Cardiac atrium fibroblast (primary cell): ENCODE results near the gene BUB1. TPM values are rescaled to one million over a fixed set of nuclear protein-coding genes. Genes with fewer than 3 reads are reported as not detected.

Experiments used
- total RNA-seq: library from RNA; depleted of rRNA; stranded (reverse); fragments of >200 nt; gene quantifications from 2 replicates; pipeline ENCODE4 v1.2.3, GENCODE V29; 2015

Gene BUB1
- 5.8 and 11.2 TPM in 2 replicates for total RNA-seq

DNA sequence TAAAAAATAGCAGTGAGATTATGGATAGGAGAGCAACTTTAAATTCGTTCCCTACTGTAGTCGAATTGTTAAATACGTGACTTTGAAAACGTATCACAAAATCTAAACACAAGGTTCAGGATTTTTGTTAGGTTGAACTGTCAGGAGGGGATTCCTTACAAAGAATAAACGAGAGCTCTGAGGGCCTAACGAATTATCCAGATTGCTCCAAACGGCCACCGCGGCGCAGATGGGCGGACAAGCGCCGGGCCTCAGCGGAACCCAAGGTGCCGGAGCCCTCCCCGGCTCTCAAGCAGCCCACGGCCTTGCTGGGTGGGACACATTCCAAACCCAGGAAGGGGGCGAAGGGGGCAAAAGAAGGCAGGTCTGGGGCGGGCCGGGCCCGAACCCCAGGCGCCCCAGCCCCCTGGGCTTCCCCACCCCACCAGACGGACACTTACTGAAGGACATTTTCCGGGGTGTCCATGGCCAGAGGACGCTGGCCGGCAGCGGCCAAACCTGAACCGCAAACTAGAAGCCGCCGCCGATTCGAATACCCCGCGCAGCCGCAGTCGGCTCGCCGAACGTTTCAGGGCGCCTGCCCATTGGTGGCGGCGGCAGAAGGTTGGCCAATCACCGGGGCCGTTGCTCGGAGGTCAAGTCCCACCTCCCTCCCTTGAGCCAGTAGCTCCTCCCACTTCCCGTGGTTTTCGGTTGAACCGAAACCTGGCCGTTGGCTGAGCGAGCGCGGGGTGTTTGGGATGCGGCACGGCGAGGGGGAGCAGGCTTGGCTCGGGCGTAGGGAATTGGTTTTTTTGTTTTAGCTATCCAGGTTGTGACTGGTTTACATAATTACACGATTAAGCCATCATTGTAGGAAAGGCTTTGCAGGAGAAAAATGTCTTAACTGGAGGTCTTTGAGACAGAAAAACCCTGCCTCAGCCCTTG is at the start of gene BUB1:
Gene BUB1, minus strand, starts transcription at position 534 of the 927 bp plus-strand sequence. Its CDS starts 68 bp downstream, at position 466.

Other genes with a start within 250 kb of the BUB1 start
- 11.9 and 15.1 TPM in 2 replicates for gene LIMS4, start 205.2 kb downstream of the BUB1 start, total RNA-seq
- gene RGPD6, start 100.8 kb downstream of the BUB1 start, total RNA-seq = 12.0 and 13.7 TPM in 2 replicates
- not detected in 2 replicates for gene ACOXL, start 54.5 kb upstream of the BUB1 start, total RNA-seq